Prostate gland (tissue), 2 donors: ENCODE measurements around the gene NLRC5.

ENCODE experiments used
- CTCF ChIP-seq, 4 experiments: fragments of 200-600 bp in 2 of 4; fragments of 450-650 bp in 2 of 4; sonication (generic) in 2 of 4; IDR thresholded peaks; 1 replicate in 3 of 4; 2 replicates in 1 of 4; pipeline ENCODE4 v1.5.1; 2016 to 2019; ENCODE audit warnings: antibody characterized with exemption in 4 of 4, mild to moderate bottlenecking in 2 of 4, moderate library complexity in 2 of 4
- POLR2A ChIP-seq: fragments of 450-650 bp; IDR thresholded peaks from one replicate; pipeline ENCODE4 v1.6.1; 2016; ENCODE audit warnings: antibody characterized with exemption, mild to moderate bottlenecking

GRCh38 chr16:56984639-56985038 lies 4.7 kb upstream of the NLRC5 start:
- TF ChIP-seq POLR2A: no peak
- no peak for TF ChIP-seq CTCF (IDR thresholded peaks at IDR 0.05)
